Tibial nerve (tissue), 4 donors: ENCODE measurements around the gene ACAA1. TPM values are rescaled to one million over a fixed set of nuclear protein-coding genes. Genes with fewer than 3 reads are reported as not detected.
"Not testable (repeated sequence)": the region's sequence is repeated elsewhere in the genome, so short reads cannot be mapped to it uniquely, and the experiment has no call there.

Experiments
- DNase-seq, 2 donors: peaks; one replicate each; pipeline ENCODE4 v3.0.0-alpha.2; 2019; ENCODE audit warnings: low spot score in 2 of 2
- H3K27ac ChIP-seq, 4 donors: fragments of 200-600 bp; sonication (generic) in 3 of 4; one replicate each; pipeline ENCODE4 v1.5.1; 2017 to 2019; ENCODE audit warnings: mild to moderate bottlenecking in 1 of 4
- H3K27me3 ChIP-seq, 2 donors: fragments of 200-600 bp; sonication (generic) in 1 of 2; one replicate each; pipeline versions ENCODE4 v1.5.1 to v1.6.0; 2017 to 2019
- H3K36me3 ChIP-seq, 3 donors: fragments of 200-600 bp; sonication (generic); one replicate each; pipeline ENCODE4 v1.5.1; 2018 to 2019
- H3K4me1 ChIP-seq, 4 donors: fragments of 200-600 bp; sonication (generic) in 3 of 4; one replicate each; pipeline ENCODE4 v1.5.1; 2017 to 2019
- H3K4me3 ChIP-seq, 4 donors: fragments of 200-600 bp; sonication (generic) in 3 of 4; one replicate each; pipeline ENCODE4 v1.5.1; 2017 to 2019; ENCODE audit warnings: mild to moderate bottlenecking in 1 of 4, moderate library complexity in 1 of 4
- H3K9me3 ChIP-seq, 4 donors: fragments of 200-600 bp; sonication (generic) in 3 of 4; one replicate each; pipeline ENCODE4 v1.5.1; 2017 to 2019
- CTCF ChIP-seq, 5 experiments: fragments of 200-600 bp in 3 of 5; fragments of 450-650 bp in 2 of 5; sonication (generic) in 3 of 5; IDR thresholded peaks; one replicate each; pipeline ENCODE4 v1.5.1; 2016 to 2019; ENCODE audit warnings: antibody characterized with exemption in 5 of 5, mild to moderate bottlenecking in 3 of 5, moderate library complexity in 2 of 5
- EP300 ChIP-seq, 2 donors: sonication (generic); formaldehyde crosslinking; IDR thresholded peaks; one replicate each; pipeline ENCODE4 v1.6.1; 2017; ENCODE audit warnings: antibody characterized with exemption in 2 of 2, mild to moderate bottlenecking in 1 of 2
- POLR2A ChIP-seq, 2 donors: fragments of 450-650 bp; IDR thresholded peaks; one replicate each; pipeline ENCODE4 v1.6.1; 2017; ENCODE audit warnings: antibody characterized with exemption in 2 of 2, mild to moderate bottlenecking in 2 of 2, moderate library complexity in 2 of 2
- WGBS, 2 donors: methylation state at CpG; one replicate each; pipeline ENCODE4 v1.1.5; 2018; 5-methylcytosine and 5-hydroxymethylcytosine counted together
- small RNA-seq: library from RNA; depleted of rRNA; stranded (forward); fragments of <200 nt; gene quantifications from one replicate; pipeline ENCODE3, GENCODE V24; 2016
- total RNA-seq, 4 donors: library from RNA; depleted of rRNA; stranded (reverse); fragments of >200 nt; gene quantifications; one replicate each; pipeline ENCODE4 v1.1.0, GENCODE V29; 2016

ACAA1 gene
- total RNA-seq, 4 donors from 2014 or later, result 63.9 to 83.3 (median 80.5) TPM

- 75 to 77% methylated on average over 10 of the region's 11 CpGs for WGBS, 2 donors
- no peak for TF ChIP-seq POLR2A (IDR thresholded peaks at IDR 0.05)
- no peak for TF ChIP-seq CTCF (IDR thresholded peaks at IDR 0.05)
- TF ChIP-seq EP300 (IDR thresholded peaks at IDR 0.05), result no peak
- H3K27me3 ChIP-seq, result no peaks in the 10 kb centered on the region
These were observed 51.5 kb downstream of the ACAA1 start for GRCh38 chr3:38085311-38085942.

GRCh38 chr3:38084334-38085310 lies 52.3 kb downstream of the ACAA1 start:
- Histone ChIP-seq H3K9me3 (peaks cover 0 to 33% (median 1%) of the 10 kb centered on the region in 4 donors), H3K27ac (no peak overlapping the region), H3K4me3 (no peak overlapping the region), H3K36me3 (no peaks in the 10 kb centered on the region), H3K27me3 (no peaks in the 10 kb centered on the region), H3K4me1 (no peaks in the 10 kb centered on the region)
- TF ChIP-seq EP300 (IDR thresholded peaks at IDR 0.05) (no peak), CTCF (IDR thresholded peaks at IDR 0.05) (no peak), POLR2A (IDR thresholded peaks at IDR 0.05) (no peak)
- 69% methylated on average over 7 of the region's 7 CpGs for WGBS, 2 donors
- no peak for DNase-seq

More at GRCh38 chr3:38085311-38085942, 51.5 kb downstream of the ACAA1 start:
- Histone ChIP-seq H3K4me3 (no peak overlapping the region), H3K4me1 (no peaks in the 10 kb centered on the region), H3K9me3 (peaks cover 0 to 33% (median 1%) of the 10 kb centered on the region in 4 donors), H3K36me3 (no peaks in the 10 kb centered on the region), H3K27ac (no peak overlapping the region)
- DNase-seq, result no peak

GRCh38 chr3:38083871-38084333 lies 53.0 kb downstream of the ACAA1 start:
- 92% methylated on average over 13 of the region's 13 CpGs for WGBS, 2 donors

GRCh38 chr3:38083254-38083653 lies 53.7 kb downstream of the ACAA1 start:
- not testable (repeated sequence) for H3K36me3 ChIP-seq, DNase-seq, H3K27me3 ChIP-seq, H3K27ac ChIP-seq, H3K4me3 ChIP-seq, H3K4me1 ChIP-seq
- H3K9me3 ChIP-seq, result peaks cover 0 to 33% (median 1%) of the 10 kb centered on the region in 4 donors
- 60% methylated on average over 1 of the region's 1 CpG; no CpG with 5 or more reads in 1 of the 2 donors for WGBS, 2 donors

More at GRCh38 chr3:38083871-38084333, 53.0 kb downstream of the ACAA1 start:
- Histone ChIP-seq H3K4me1 (no peaks in the 10 kb centered on the region), H3K4me3 (no peak overlapping the region), H3K27me3 (no peaks in the 10 kb centered on the region), H3K9me3 (peaks cover 0 to 33% (median 1%) of the 10 kb centered on the region in 4 donors), H3K36me3 (no peaks in the 10 kb centered on the region), H3K27ac (no peak overlapping the region)
- DNase-seq, result no peak
- TF ChIP-seq CTCF (IDR thresholded peaks at IDR 0.05) (no peak), POLR2A (IDR thresholded peaks at IDR 0.05) (no peak), EP300 (IDR thresholded peaks at IDR 0.05) (no peak)

GRCh38 chr3:38082296-38082695 lies 54.6 kb downstream of the ACAA1 start:
- DNase-seq, H3K27ac ChIP-seq, H3K4me3 ChIP-seq, H3K36me3 ChIP-seq, H3K4me1 ChIP-seq, H3K27me3 ChIP-seq: not testable (repeated sequence)
- 92 to 94% methylated on average over 9 to 12 of the region's 16 CpGs for WGBS, 2 donors
- peaks cover 0 to 33% (median 1%) of the 10 kb centered on the region in 4 donors for H3K9me3 ChIP-seq

- H3K36me3 ChIP-seq, H3K9me3 ChIP-seq, H3K27ac ChIP-seq, H3K27me3 ChIP-seq, DNase-seq, H3K4me3 ChIP-seq, H3K4me1 ChIP-seq: not testable (repeated sequence)
- WGBS, 2 donors, result 34 to 58% methylated on average over 3 of the region's 3 CpGs
These were observed 59.9 kb downstream of the ACAA1 start for GRCh38 chr3:38077073-38077472.

Small RNA genes within 50 kb of the gene (small RNA-seq; reads per million reads assigned to genes)
- gene RF00019, result not detected

Other genes with a start within 250 kb of the ACAA1 start
- gene VILL, start 146.3 kb downstream of the ACAA1 start, total RNA-seq, result 10 to 100 TPM; 13.6 to 16.5 (median 15.3) TPM
- gene PLCD1, start 107.5 kb downstream of the ACAA1 start, total RNA-seq, result 10 to 100 TPM; 43.8 to 48.6 (median 48.0) TPM
- gene DLEC1, start 97.9 kb downstream of the ACAA1 start, total RNA-seq, result 10 to 100 TPM in 1 of 4 donors, 1 to 10 TPM in 3; 3.7 to 96.0 (median 7.1) TPM
- gene MYD88, start 1.5 kb upstream of the ACAA1 start, total RNA-seq, result 10 to 100 TPM; 29.9 to 36.3 (median 34.3) TPM
- gene OXSR1, start 28.4 kb upstream of the ACAA1 start, total RNA-seq, result 10 to 100 TPM; 23.9 to 35.8 (median 29.9) TPM
- under 1 TPM in 1 of 4 donors, not detected in 3; 0.78 TPM for gene SLC22A13, start 128.7 kb upstream of the ACAA1 start, total RNA-seq
- gene SLC22A14, start 145.2 kb upstream of the ACAA1 start, total RNA-seq, result 1 to 10 TPM in 1 of 4 donors, not detected in 3; 1.2 TPM
- gene XYLB, start 209.7 kb upstream of the ACAA1 start, total RNA-seq, result 1 to 10 TPM; 3.1 to 6.6 (median 4.1) TPM